Panc1 (cell line): ENCODE results near the gene UGT2A2. TPM values are rescaled to one million over a fixed set of nuclear protein-coding genes. Genes with fewer than 3 reads are reported as not detected.

Source experiments
- ATAC-seq: fragments of 200-7000 bp; cut with Tn5 transposase; 2 replicates; pipeline ENCODE4 v1.9.1; 2020; ENCODE audit warnings: mild to moderate bottlenecking, moderate library complexity
- BruUV-seq: library from RNA; stranded (reverse); fragments of 400-500 nt; replicated peaks from 2 replicates; lab custom pipeline; 2021; lab: Mats Ljungman, UMichigan
- CTCF ChIA-PET: fragments of 300-600 bp; sonication (Branson Sonifier 250); formaldehyde crosslinking; loops from one replicate; lab custom pipeline; 2022; ENCODE audit warnings: antibody characterized with exemption; lab: Charles Lee
- POLR2A ChIA-PET: fragments of 300-600 bp; sonication (Branson Sonifier 250); formaldehyde crosslinking; loops from one replicate; lab custom pipeline; 2022; ENCODE audit warnings: antibody characterized with exemption; lab: Charles Lee
- DNase-seq: peaks from one replicate; pipeline ENCODE4 v3.0.0-alpha.2; 2010; ENCODE audit warnings: low read depth, low spot score
- H3K27ac ChIP-seq: 2 replicates; pipeline ENCODE4 v1.5.1; 2011; ENCODE audit warnings: mild to moderate bottlenecking, low read length, inconsistent platforms
- H3K27me3 ChIP-seq: fragments of 200-500 bp; sonication (Bioruptor generic); 2 replicates; pipeline ENCODE4 v1.6.0; 2014; ENCODE audit warnings: low read length, inconsistent platforms; ENCODE audit not compliant: control insufficient read depth, insufficient read depth
- H3K36me3 ChIP-seq: fragments of 200-500 bp; sonication (Bioruptor generic); 2 replicates; pipeline ENCODE4 v1.5.1; 2014; ENCODE audit warnings: inconsistent platforms, mild to moderate bottlenecking, low read length, moderate library complexity; ENCODE audit not compliant: control insufficient read depth, insufficient read depth
- H3K4me1 ChIP-seq: 2 replicates; pipeline ENCODE4 v1.5.1; 2011; ENCODE audit warnings: inconsistent platforms, mild to moderate bottlenecking, low read length, moderate library complexity; ENCODE audit not compliant: control insufficient read depth, insufficient read depth
- H3K4me3 ChIP-seq, 2 experiments: 2 replicates each; pipeline ENCODE4 v1.5.1; 2011 to 2012; ENCODE audit warnings: low read depth in 2 of 2, low read length in 2 of 2, mild to moderate bottlenecking in 2 of 2, inconsistent platforms in 1 of 2, moderate library complexity in 1 of 2
- H3K9me3 ChIP-seq: fragments of 200-500 bp; sonication (Bioruptor generic); 2 replicates; pipeline ENCODE4 v1.5.1; 2014; ENCODE audit warnings: low read depth, mild to moderate bottlenecking, inconsistent platforms, low read length, moderate library complexity; ENCODE audit not compliant: control insufficient read depth, insufficient read depth
- POLR2AphosphoS5 ChIP-seq: IDR thresholded peaks from 2 replicates; pipeline ENCODE4 v1.6.1; 2012; ENCODE audit warnings: mild to moderate bottlenecking, low read depth, low read length, moderate library complexity
- SIN3A ChIP-seq: IDR thresholded peaks from 2 replicates; pipeline ENCODE4 v1.6.1; 2012; ENCODE audit warnings: low read depth, mild to moderate bottlenecking, low read length, moderate library complexity, borderline replicate concordance; ENCODE audit not compliant: insufficient read depth
- TCF7L2 ChIP-seq: IDR thresholded peaks from 2 replicates; pipeline ENCODE4 v1.6.1; 2011; ENCODE audit warnings: mild to moderate bottlenecking, low read depth, low read length, inconsistent platforms
- in situ Hi-C: cut with HindIII; loops from 2 replicates; pipeline ENCODE4 v1.10.0; 2016; ENCODE audit warnings: low sequenced_read_pairs, low pct_unique_long_range_greater_than_20kb
- intact Hi-C: fragments of 100-400 bp; cut with micrococcal nuclease; formaldehyde crosslinking; loops from one replicate; pipeline ENCODE4 v1.10.0; 2022; ENCODE audit not compliant: unreplicated experiment
- total RNA-seq: library from RNA; stranded (reverse); gene quantifications from one replicate; pipeline ENCODE4 v1.2.1, GENCODE V29; 2021; ENCODE audit not compliant: unreplicated experiment
- TF ChIP-seq, protein P1 (sequence below), 2 experiments: IDR thresholded peaks; 2 replicates each; pipeline ENCODE4 v1.6.1; 2011 to 2012; ENCODE audit warnings: low read depth in 2 of 2, control low read depth in 1 of 2, low read length in 1 of 2, mild to moderate bottlenecking in 1 of 2, moderate library complexity in 1 of 2; ENCODE audit not compliant: insufficient read depth in 1 of 2
- TF ChIP-seq, protein P2 (sequence below): fragments of 450-650 bp; IDR thresholded peaks from 2 replicates; pipeline ENCODE4 v1.5.1; 2017; ENCODE audit warnings: mild to moderate bottlenecking

UGT2A2 gene
- total RNA-seq, 1 experiment from 2014 or later = not detected

DNA sequence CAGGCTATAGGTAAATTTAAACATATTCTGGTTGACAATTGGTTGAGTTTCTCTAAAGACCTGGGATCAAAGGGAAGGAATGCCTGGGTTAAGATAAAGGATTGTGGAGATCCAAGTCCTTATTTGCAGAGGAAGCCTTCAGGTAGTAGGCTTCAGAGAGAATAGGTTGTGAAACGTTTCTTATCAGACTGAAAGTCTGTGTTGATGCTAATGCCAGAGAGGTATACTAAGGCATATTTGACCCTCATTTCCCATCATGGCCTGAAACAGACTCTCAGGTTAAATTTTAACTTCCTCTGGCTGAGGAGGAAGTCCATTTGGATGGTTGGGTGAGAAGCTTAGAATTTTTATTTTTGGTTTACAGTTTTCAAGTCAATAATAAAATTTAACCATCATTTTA, 48.1 kb downstream of the UGT2A2 start:
- Histone ChIP-seq H3K27ac (no peak overlapping the region), H3K36me3 (no peaks in the 10 kb centered on the region), H3K9me3 (no peaks in the 10 kb centered on the region; the same call in 1 of the 2 replicates), H3K4me3 (no peak overlapping the region), H3K27me3 (no peaks in the 10 kb centered on the region), H3K4me1 (no peaks in the 10 kb centered on the region)
- ATAC-seq (no peak), DNase-seq (no peak)
- POLR2A ChIA-PET = no interaction called here
- TF ChIP-seq, protein P1, sequence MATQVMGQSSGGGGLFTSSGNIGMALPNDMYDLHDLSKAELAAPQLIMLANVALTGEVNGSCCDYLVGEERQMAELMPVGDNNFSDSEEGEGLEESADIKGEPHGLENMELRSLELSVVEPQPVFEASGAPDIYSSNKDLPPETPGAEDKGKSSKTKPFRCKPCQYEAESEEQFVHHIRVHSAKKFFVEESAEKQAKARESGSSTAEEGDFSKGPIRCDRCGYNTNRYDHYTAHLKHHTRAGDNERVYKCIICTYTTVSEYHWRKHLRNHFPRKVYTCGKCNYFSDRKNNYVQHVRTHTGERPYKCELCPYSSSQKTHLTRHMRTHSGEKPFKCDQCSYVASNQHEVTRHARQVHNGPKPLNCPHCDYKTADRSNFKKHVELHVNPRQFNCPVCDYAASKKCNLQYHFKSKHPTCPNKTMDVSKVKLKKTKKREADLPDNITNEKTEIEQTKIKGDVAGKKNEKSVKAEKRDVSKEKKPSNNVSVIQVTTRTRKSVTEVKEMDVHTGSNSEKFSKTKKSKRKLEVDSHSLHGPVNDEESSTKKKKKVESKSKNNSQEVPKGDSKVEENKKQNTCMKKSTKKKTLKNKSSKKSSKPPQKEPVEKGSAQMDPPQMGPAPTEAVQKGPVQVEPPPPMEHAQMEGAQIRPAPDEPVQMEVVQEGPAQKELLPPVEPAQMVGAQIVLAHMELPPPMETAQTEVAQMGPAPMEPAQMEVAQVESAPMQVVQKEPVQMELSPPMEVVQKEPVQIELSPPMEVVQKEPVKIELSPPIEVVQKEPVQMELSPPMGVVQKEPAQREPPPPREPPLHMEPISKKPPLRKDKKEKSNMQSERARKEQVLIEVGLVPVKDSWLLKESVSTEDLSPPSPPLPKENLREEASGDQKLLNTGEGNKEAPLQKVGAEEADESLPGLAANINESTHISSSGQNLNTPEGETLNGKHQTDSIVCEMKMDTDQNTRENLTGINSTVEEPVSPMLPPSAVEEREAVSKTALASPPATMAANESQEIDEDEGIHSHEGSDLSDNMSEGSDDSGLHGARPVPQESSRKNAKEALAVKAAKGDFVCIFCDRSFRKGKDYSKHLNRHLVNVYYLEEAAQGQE (IDR thresholded peaks at IDR 0.05; ENCODE audit: insufficient read depth in 1 of 2, low read depth in 2 of 2, low read length in 1 of 2) = no peak
- TF ChIP-seq, protein P2, sequence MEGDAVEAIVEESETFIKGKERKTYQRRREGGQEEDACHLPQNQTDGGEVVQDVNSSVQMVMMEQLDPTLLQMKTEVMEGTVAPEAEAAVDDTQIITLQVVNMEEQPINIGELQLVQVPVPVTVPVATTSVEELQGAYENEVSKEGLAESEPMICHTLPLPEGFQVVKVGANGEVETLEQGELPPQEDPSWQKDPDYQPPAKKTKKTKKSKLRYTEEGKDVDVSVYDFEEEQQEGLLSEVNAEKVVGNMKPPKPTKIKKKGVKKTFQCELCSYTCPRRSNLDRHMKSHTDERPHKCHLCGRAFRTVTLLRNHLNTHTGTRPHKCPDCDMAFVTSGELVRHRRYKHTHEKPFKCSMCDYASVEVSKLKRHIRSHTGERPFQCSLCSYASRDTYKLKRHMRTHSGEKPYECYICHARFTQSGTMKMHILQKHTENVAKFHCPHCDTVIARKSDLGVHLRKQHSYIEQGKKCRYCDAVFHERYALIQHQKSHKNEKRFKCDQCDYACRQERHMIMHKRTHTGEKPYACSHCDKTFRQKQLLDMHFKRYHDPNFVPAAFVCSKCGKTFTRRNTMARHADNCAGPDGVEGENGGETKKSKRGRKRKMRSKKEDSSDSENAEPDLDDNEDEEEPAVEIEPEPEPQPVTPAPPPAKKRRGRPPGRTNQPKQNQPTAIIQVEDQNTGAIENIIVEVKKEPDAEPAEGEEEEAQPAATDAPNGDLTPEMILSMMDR = no peak
- TF ChIP-seq TCF7L2 = no peak
- TF ChIP-seq SIN3A = no peak
- no peak for TF ChIP-seq POLR2AphosphoS5
- intact Hi-C loops (no loop called here), in situ Hi-C loops (no loop called here)
- CTCF ChIA-PET = no interaction called here
- BruUV-seq = no TSS peak

DNA sequence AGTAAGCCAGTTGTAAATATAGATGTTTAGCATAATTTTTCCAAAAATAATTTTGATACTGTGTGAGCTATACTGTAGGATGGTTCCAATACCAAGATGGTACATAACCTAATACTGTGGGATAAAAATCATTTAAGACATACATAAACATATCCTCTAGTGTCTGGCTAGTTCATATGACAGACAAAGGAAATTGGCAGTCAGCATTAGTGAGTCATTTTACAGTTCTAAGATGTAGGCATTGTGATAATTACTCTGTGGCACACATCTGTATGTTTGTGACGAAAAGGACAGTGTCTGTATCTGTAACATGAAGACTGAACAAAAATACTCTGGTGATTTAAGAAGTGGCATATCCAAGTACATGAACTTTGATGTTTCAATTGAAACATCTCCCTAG, 49.6 kb downstream of the UGT2A2 start:
- no TSS peak for BruUV-seq
- Histone ChIP-seq H3K4me1 (no peaks in the 10 kb centered on the region), H3K27ac (no peak overlapping the region), H3K4me3 (no peak overlapping the region), H3K36me3 (no peaks in the 10 kb centered on the region), H3K27me3 (no peaks in the 10 kb centered on the region), H3K9me3 (no peaks in the 10 kb centered on the region; the same call in 1 of the 2 replicates)
- POLR2A ChIA-PET = no interaction called here
- ATAC-seq (no peak), DNase-seq (no peak)
- in situ Hi-C loops = no loop called here
- TF ChIP-seq, protein P1 (IDR thresholded peaks at IDR 0.05; ENCODE audit: insufficient read depth in 1 of 2, low read depth in 2 of 2, low read length in 1 of 2) = no peak
- TF ChIP-seq, protein P2 = no peak
- no peak for TF ChIP-seq SIN3A
- TF ChIP-seq POLR2AphosphoS5 = no peak
- TF ChIP-seq TCF7L2 = no peak
- CTCF ChIA-PET = no interaction called here
- intact Hi-C loops = no loop called here
